Memory B cell (primary cell): ENCODE results near the gene NDUFA7.

Experiments
- ATAC-seq: fragments of 150-1000 bp; cut with Tn5 transposase; 2 replicates; pipeline ENCODE4 v1.10.0; 2021; ENCODE audit warnings: low read depth, mild to moderate bottlenecking, moderate library complexity
- DNase-seq, 2 donors: peaks; one replicate each; pipeline ENCODE4 v3.0.0; 2022; ENCODE audit warnings: low spot score in 2 of 2
- H3K27ac Mint-ChIP-seq: one replicate; pipeline ENCODE4 v1.8.0; 2022; ENCODE audit warnings: mild to moderate bottlenecking, moderate library complexity, mixed read lengths
- H3K27me3 Mint-ChIP-seq: one replicate; pipeline ENCODE4 v1.8.0; 2022; ENCODE audit warnings: mixed read lengths
- H3K36me3 Mint-ChIP-seq: one replicate; pipeline ENCODE4 v1.8.0; 2022; ENCODE audit warnings: mild to moderate bottlenecking, mixed read lengths
- H3K4me1 Mint-ChIP-seq: one replicate; pipeline ENCODE4 v1.8.0; 2022; ENCODE audit warnings: mixed read lengths
- H3K4me3 Mint-ChIP-seq: one replicate; pipeline ENCODE4 v1.8.0; 2022; ENCODE audit warnings: mild to moderate bottlenecking, moderate library complexity, mixed read lengths
- H3K9me3 Mint-ChIP-seq: one replicate; pipeline ENCODE4 v1.8.0; 2022; ENCODE audit warnings: mixed read lengths

NDUFA7 gene

DNA sequence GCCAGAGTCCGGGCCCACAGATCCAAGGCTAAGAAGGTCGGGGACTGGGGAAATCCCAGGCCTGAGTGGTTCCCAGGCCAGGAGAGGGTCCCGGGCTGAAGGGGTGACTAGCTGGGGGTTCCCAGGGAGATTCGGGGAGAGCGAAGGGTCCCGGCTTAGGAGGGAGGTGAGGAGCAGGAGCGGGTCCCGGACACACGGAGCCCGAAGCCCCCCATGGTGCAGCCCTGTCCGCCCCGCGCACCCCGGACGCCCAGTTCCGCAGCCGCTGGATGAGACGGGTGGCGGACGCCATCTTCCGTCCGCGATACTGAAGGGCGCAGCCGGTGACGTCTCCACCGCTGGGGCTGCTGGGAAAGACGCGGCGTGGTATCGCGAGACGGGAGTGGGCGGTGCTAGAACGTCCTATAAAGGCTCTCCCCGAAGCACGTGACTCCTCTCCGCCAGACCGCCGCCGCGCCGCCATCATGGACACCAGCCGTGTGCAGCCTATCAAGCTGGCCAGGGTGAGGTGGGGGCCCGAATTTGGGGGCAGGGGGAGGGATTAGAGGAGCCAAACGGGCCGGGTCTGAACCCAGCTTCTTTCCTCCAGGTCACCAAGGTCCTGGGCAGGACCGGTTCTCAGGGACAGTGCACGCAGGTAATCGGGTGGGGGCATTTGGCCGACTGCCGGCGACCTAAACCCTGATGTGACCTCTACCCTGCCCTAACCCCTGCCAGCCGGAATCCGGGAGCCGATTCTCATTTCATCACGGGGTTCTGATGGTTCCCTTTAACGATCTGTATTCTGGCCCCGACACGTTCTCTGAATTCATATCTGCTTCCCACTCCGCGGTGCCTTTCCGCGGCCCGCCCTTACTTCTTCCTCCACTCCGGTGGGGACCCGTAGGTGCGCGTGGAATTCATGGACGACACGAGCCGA is at the start of gene NDUFA7, which contains the start of gene RPS28:
Gene NDUFA7 (minus strand): TSS at position 309 of the 919 bp plus-strand sequence. CDS start 17 bp downstream, at position 292.
Gene RPS28 (plus strand): TSS at position 430 of the 919 bp plus-strand sequence. CDS start 35 bp downstream, at position 465.
- H3K27ac Mint-ChIP-seq = peak within 1 kb of the TSS; percentile 99
- peaks cover 18% of the 10 kb centered on the region for H3K4me1 Mint-ChIP-seq
- DNase-seq (peak; percentile 96), ATAC-seq (peak; percentile 96)
- H3K36me3 Mint-ChIP-seq = no peaks in the 10 kb centered on the region
- peak within 1 kb of the TSS; percentile 100 for H3K4me3 Mint-ChIP-seq
- H3K27me3 Mint-ChIP-seq = no peaks in the 10 kb centered on the region
- no peaks in the 10 kb centered on the region for H3K9me3 Mint-ChIP-seq

DNA sequence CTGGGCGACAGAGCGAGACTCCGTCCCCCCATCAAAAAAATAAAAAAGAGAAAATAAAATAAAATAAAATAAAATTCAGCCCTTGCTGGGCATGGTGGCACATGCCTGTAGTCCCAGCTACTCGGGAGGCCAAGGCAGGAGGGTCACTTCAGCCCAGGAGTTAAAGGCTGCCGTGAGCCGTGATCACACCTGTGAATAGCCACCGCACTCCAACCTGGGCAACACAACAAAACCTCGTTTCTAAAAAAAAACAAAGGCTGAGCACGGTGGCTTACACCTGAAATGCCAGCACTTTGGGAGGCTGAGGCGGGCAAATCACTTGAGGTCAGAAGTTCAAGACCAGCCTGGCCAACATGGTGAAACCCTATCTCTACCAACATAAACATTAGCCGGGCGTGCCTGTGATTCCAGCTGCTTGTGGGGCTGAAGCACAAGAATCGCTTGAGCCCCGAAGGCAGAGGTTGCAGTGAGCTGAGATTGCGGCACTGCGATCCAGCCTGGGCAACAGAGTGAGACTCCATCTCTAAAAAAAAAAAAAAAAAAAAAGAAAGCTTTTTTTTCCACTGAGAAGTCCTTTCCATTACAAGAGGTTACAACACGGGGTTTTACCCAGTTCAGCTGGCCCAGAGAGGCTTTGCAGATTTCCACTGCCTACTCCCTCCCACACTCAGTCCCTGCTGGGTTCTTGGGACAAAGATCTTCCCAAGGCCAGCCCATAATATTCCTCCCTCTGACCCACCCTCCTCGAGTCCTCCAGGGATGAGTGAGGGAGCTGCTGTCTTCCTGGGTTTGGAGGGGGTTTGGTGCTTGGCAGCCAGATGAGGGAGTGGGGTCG is 49.2 kb upstream of the NDUFA7 start:
- DNase-seq (no peak), ATAC-seq (no peak)
- Mint-ChIP-seq H3K4me1 (peaks cover 3% of the 10 kb centered on the region), H3K36me3 (no peaks in the 10 kb centered on the region), H3K4me3 (no peak overlapping the region), H3K27ac (no peak overlapping the region), H3K9me3 (no peaks in the 10 kb centered on the region), H3K27me3 (peaks cover 18% of the 10 kb centered on the region)

DNA sequence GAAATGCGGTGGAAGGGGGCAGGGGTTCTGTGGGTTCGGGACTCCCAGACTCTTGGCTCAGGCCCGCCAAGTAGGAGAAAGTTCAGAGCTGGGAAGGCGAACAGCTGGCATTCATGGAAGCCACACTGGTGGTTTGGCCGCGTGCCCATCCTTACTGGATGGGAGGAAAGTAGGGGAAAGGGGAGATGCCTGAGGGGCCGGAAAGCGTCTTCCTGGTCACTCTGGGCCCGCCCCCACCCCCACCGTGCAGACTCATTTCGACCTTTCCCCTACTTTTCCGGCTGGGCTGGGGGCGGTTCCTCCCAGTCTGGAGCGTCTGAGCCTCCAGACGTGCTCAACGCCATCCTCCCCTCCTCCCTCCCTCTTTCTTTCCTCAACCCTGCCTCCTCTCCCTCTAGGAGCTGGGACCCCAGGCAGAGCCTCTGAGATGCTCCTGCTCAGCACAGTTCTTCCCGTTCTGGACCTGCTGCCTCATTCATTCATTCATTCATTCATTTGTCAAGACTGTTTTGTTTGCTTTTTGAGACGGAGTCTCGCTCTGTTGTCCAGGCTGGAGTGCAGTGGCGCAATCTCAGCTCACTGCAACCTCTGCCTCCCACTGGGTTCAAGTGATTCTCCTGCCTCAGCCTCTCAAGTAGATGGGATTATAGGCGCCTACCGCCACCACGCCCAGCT is 46.3 kb upstream of the NDUFA7 start:
- H3K9me3 Mint-ChIP-seq = no peaks in the 10 kb centered on the region
- H3K4me1 Mint-ChIP-seq = peaks cover 13% of the 10 kb centered on the region
- no peak overlapping the region for H3K27ac Mint-ChIP-seq
- DNase-seq = no peak
- H3K27me3 Mint-ChIP-seq = peaks cover 27% of the 10 kb centered on the region
- no peaks in the 10 kb centered on the region for H3K36me3 Mint-ChIP-seq
- no peak for ATAC-seq
- no peak overlapping the region for H3K4me3 Mint-ChIP-seq

DNA sequence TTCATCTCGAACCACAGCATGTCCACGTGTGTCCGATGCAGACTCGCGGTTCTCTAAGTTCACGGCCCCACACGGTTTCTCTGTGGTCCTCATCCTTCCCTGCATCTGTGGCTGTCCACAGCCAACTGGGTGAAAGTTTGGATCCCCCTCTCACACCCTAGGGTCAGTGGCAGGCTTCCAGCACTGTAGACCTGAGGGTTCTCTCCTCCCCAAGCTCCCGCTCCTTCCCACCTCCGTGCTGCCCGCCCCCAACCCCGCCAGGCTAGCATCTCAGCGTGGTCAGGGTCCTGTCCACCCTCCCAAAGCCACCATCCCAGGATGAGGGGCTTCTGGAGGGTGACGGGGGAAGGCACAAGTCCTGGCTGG is 45.8 kb upstream of the NDUFA7 start:
- DNase-seq = no peak
- Mint-ChIP-seq H3K4me1 (peaks cover 13% of the 10 kb centered on the region), H3K36me3 (no peaks in the 10 kb centered on the region), H3K27me3 (peaks cover 27% of the 10 kb centered on the region), H3K27ac (no peak overlapping the region), H3K9me3 (no peaks in the 10 kb centered on the region), H3K4me3 (no peak overlapping the region)
- ATAC-seq = no peak

DNA sequence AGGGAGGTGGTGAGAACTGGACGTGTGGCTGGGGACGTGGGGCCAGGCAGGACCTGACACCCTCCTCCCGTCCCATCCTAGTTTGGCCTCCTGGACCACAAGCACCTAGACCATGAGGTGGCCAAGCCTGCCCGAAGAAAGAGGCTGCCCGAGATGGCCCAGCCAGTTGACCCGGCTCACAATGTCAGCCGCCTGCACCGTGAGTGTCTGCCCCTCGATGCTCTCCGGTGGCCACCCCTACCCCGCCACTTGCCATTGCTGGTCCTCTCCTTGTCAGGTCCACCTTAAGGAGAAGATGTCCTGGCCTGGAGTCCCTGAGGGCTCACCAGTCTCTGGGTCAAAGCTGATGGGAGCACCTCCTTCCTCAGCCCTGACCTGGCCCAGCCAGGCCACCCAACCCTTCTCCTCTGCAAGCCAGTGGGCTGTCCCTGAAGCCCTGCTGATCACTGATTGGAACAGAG is 45.0 kb upstream of the NDUFA7 start:
- no peak overlapping the region for H3K4me3 Mint-ChIP-seq
- H3K27me3 Mint-ChIP-seq = peaks cover 29% of the 10 kb centered on the region
- DNase-seq = no peak
- H3K36me3 Mint-ChIP-seq = no peaks in the 10 kb centered on the region
- no peaks in the 10 kb centered on the region for H3K9me3 Mint-ChIP-seq
- ATAC-seq = no peak
- H3K4me1 Mint-ChIP-seq = peaks cover 13% of the 10 kb centered on the region
- no peak overlapping the region for H3K27ac Mint-ChIP-seq

DNA sequence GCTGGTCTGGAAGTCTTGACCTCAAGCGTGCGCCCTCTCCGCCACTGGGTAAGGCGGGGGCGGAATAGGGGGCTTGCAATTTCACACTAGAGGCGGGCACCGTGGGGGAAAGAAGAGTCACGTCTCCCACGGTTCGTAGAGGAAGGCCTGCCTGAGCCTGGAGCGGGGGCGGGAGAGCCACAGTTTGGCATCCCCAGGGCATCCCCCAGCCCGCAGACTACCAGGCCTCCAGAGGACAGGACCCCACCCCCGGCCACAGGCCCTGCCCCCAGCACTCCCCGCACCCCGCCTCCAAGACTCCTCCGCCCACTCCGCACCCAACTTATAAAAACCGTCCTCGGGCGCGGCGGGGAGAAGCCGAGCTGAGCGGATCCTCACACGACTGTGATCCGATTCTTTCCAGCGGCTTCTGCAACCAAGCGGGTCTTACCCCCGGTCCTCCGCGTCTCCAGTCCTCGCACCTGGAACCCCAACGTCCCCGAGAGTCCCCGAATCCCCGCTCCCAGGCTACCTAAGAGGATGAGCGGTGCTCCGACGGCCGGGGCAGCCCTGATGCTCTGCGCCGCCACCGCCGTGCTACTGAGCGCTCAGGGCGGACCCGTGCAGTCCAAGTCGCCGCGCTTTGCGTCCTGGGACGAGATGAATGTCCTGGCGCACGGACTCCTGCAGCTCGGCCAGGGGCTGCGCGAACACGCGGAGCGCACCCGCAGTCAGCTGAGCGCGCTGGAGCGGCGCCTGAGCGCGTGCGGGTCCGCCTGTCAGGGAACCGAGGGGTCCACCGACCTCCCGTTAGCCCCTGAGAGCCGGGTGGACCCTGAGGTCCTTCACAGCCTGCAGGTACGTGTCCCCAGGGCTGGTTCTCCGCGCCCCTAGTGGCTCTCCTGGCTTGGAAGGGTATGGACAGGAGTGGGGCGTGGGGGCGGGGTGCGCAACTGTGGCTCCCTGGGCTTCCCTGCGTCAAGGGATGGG is 42.9 kb upstream of the NDUFA7 start, which contains the start of gene ANGPTL4:
Gene ANGPTL4 (plus strand): TSS at position 353 of the 969 bp plus-strand sequence. CDS start 167 bp downstream, at position 520.
- no peaks in the 10 kb centered on the region for H3K36me3 Mint-ChIP-seq
- DNase-seq = no peak
- peaks cover 13% of the 10 kb centered on the region for H3K4me1 Mint-ChIP-seq
- H3K9me3 Mint-ChIP-seq = no peaks in the 10 kb centered on the region
- H3K27me3 Mint-ChIP-seq = peaks cover 30% of the 10 kb centered on the region
- H3K4me3 Mint-ChIP-seq = peak within 1 kb of the TSS; percentile 58
- H3K27ac Mint-ChIP-seq = no peak within 1 kb of the TSS
- peak; percentile 42 for ATAC-seq

DNA sequence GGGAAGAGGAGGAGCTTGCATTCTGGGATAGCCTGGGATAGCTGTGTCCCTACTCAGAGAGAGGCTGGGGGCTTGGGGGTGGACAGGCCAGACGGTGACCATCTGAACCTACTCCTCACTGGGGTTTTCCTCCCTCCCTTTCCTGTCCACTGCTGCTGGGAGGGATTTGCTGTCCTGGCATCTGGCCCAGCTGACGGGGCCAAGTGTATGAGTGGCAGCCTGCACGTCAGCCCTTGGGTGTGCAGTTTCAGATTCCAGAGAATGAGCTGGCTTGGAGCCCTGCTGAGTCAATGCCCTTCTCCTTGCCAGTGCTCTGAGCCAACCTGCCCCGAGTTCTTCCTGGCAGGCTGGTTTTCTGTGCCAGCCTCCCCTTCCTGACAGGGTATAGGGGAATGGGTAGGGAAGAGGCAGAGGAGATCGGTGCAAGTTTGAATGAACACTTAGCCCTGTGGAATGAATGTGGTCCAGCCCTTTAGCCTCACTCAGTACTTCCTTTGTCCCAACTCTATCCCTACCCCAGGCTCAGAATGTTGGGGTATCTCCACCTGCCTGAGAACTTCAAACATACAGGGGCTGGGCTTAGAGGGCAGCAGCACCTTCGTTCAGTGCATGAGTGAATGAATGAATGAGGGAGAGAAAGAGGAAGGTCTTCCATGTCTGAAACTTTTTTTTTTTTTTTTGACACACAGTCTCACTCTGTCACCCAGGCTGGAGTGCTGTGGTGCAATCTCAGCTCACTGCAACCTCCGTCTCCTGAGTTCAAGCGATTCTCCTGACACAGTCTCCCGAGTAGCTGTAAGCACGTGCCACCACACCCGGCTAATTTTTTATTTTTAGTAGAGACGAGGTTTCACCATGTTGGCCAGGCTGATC is 41.0 kb upstream of the NDUFA7 start:
- Mint-ChIP-seq H3K9me3 (no peaks in the 10 kb centered on the region), H3K27me3 (peaks cover 21% of the 10 kb centered on the region), H3K27ac (no peak overlapping the region), H3K4me3 (no peak overlapping the region), H3K36me3 (no peaks in the 10 kb centered on the region), H3K4me1 (peaks cover 10% of the 10 kb centered on the region)
- ATAC-seq (no peak), DNase-seq (no peak)

DNA sequence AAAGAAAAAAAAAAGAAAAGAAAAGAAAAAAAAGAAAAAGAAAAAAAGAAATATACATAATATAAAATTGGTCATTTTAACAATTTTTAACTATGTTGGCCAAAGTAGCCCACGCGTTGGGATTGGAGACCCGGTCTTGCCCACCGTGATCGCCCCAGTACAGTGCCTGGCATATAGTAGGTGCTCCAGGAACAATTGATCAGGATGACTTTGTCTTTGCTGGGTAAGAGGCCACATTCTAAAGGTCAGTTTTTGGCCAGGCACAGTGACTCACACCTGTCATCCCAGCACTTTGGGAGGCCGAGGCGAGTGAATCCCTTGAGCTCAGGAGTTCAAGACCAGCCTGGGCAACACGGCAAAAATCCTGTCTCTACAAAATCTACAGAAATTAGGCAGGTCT is 39.0 kb upstream of the NDUFA7 start:
- H3K27me3 Mint-ChIP-seq = peaks cover 15% of the 10 kb centered on the region
- ATAC-seq = no peak
- no peak overlapping the region for H3K27ac Mint-ChIP-seq
- peaks cover 10% of the 10 kb centered on the region for H3K4me1 Mint-ChIP-seq
- no peak overlapping the region for H3K4me3 Mint-ChIP-seq
- H3K36me3 Mint-ChIP-seq = peaks cover 3% of the 10 kb centered on the region
- no peak for DNase-seq
- peaks cover 3% of the 10 kb centered on the region for H3K9me3 Mint-ChIP-seq

DNA sequence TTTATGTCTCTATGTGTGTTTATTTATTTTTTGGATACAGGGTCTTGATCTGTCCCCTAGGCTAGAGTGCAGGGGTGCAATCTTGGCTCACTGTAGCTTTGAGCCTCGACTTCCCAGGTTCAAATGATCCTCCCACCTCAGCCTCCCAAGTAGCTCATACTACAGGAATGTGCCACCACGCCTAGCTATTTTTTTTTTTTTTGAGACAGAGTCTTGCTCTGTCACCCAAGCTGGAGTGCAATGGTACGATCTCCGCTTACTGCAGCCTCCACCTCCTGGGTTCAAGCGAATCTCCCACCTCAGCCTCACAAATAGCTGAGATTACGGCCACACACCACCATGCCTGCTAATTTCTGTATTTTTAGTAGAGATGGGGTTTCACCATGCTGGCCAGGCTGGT is 37.8 kb upstream of the NDUFA7 start:
- Mint-ChIP-seq H3K27me3 (peaks cover 13% of the 10 kb centered on the region), H3K4me3 (no peak overlapping the region), H3K4me1 (peaks cover 8% of the 10 kb centered on the region), H3K9me3 (peaks cover 3% of the 10 kb centered on the region), H3K27ac (no peak overlapping the region), H3K36me3 (peaks cover 3% of the 10 kb centered on the region)
- DNase-seq (no peak), ATAC-seq (no peak)

DNA sequence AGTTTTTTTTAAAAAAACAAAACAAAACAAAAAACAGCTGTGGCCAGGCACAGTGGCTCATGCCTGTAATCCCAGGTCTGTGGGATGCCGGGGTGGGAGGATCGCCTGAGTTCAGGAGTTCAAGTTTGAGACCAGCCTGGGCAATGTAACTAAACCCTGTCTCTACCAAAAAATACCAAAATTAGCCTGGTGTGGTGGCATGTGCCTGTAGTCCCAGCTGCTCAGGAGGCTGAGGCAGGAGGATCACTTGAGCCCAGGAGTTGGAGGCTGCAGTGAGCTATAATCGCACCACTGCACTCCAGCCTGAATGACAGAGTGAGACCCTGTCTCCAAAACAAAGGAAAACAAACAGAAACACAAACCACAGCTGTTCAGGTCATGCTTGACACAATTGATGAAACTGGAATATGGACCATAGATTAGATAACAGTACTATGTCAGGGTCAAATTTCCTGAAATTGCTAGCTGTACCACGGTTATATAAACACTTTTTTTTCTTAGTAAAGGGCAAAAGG is 35.9 kb upstream of the NDUFA7 start:
- Mint-ChIP-seq H3K27ac (no peak overlapping the region), H3K9me3 (peaks cover 3% of the 10 kb centered on the region), H3K27me3 (peaks cover 8% of the 10 kb centered on the region), H3K36me3 (peaks cover 3% of the 10 kb centered on the region), H3K4me1 (peaks cover 2% of the 10 kb centered on the region), H3K4me3 (no peak overlapping the region)
- DNase-seq (no peak), ATAC-seq (no peak)

DNA sequence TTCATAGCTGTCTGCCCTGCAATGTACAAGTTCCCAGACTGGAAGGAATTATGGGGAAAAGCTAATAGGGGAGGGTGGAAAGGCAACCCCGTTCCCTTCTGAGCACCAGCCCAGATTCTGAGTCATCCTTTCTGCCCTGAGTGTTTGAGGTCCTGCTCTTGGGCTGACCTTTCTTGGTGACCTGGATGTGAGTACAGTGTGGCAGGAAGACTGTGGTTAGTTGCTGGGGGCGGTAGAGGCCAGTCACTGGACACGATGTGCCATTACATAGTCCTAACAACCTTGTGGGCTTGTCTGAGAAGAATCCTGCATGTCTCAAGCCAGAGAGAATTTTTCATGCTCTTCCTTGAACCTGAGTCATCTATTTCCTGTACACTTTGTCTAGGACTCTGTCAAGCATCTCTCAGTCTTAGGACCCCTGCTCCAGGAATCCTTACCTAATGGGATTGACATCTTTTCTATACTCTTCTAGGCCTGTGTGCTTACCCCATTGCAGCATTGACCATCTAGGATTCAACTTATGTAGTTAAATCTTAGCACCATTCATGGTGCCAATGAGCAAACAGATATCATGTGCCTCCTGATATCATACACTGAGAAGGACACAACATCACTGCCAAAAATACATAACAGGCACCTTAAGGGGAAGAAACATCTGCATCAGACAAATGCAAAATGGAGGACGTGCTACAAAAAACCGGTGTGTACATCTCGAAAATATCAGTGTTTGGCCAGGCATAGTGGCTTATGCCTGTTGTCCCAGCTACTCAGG is 34.6 kb upstream of the NDUFA7 start:
- Mint-ChIP-seq H3K4me3 (no peak overlapping the region), H3K36me3 (peaks cover 3% of the 10 kb centered on the region), H3K9me3 (peaks cover 3% of the 10 kb centered on the region)

More for the DNA sequence above, 34.6 kb upstream of the NDUFA7 start:
- H3K4me1 Mint-ChIP-seq = peaks cover 2% of the 10 kb centered on the region
- peaks cover 10% of the 10 kb centered on the region for H3K27me3 Mint-ChIP-seq
- DNase-seq (no peak), ATAC-seq (no peak)
- no peak overlapping the region for H3K27ac Mint-ChIP-seq
